ENCODE results near the gene KIF13A. TPM values are rescaled to one million over a fixed set of nuclear protein-coding genes. Genes with fewer than 3 reads are reported as not detected.
"Not testable (repeated sequence)": the region's sequence is repeated elsewhere in the genome, so short reads cannot be mapped to it uniquely, and the experiment has no call there.

Gene KIF13A
- 1.5 TPM for polyA plus RNA-seq (2012; ENCODE audit: missing spikeins)

GRCh38 chr6:17987447-17987696 lies at the start of gene KIF13A:
Gene KIF13A (minus strand): TSS chr6:17987635. CDS start chr6:17987463, 172 bp downstream.
- DNase-seq (ENCODE audit: insufficient read length) = no peak
- FAIRE-seq = no peak
- TF ChIP-seq POLR2AphosphoS5 (IDR thresholded peaks at IDR 0.05; ENCODE audit: low read depth, low read length) = no peak

DNA sequence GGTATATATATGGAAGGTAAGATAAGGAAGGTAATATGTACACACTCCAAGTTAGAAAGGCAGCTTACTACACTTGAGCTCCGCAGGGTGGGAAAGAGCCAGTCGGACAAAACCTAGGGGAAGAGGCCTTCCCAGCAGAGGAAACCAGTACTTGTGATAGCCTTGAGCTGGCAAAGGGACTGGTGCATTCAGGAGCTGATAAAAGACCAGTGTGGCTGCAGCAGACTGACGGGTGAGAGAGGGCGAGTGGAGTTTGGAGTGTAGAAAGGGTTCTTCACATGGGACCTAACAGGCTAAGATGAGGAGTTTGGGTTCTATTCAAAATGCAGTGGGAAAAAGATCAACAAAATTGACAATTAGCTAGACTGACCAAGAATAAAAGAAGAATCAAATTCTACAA lies 49.3 kb upstream of the KIF13A start:
- TF ChIP-seq POLR2A (IDR thresholded peaks at IDR 0.05; ENCODE audit: low read depth, low read length) (no peak), POLR2AphosphoS5 (IDR thresholded peaks at IDR 0.05; ENCODE audit: low read depth, low read length) (no peak), TAF1 (IDR thresholded peaks at IDR 0.05; ENCODE audit: borderline replicate concordance, low read depth, low read length) (no peak)
- DNase-seq (ENCODE audit: insufficient read length) (no peak), FAIRE-seq (no peak)

DNA sequence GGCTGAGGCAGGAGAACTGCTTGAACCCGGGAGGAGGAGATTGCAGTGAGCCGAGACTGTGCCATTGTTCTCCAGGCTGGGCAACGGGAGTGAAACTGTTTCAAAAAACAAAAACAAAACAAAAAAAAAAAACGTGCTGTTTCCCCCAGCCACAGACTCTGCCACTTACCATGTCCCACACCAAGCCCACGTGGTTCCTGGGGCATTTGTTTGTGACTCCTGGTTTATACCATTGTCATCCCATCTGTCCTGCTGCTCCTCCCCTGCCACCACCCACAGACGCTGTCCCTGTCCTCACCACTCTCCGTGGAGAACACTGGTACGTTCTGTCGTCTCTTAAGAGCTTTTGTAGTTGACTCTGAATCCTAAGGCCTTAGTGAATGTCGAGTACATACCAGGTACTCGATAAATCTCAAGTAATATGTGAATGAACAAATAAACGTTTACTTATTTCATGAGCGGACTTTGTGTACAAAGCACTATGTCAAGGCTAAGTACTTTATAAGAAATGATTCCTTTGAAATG lies 48.0 kb upstream of the KIF13A start:
- DNase-seq (ENCODE audit: insufficient read length) (no peak), FAIRE-seq (no peak)
- no peak for TF ChIP-seq POLR2AphosphoS5 (IDR thresholded peaks at IDR 0.05; ENCODE audit: low read depth, low read length)
- no peak for TF ChIP-seq TAF1 (IDR thresholded peaks at IDR 0.05; ENCODE audit: borderline replicate concordance, low read depth, low read length)
- no peak for TF ChIP-seq POLR2A (IDR thresholded peaks at IDR 0.05; ENCODE audit: low read depth, low read length)

- no peak for DNase-seq (ENCODE audit: insufficient read length)
- FAIRE-seq = no peak
- TF ChIP-seq POLR2A (IDR thresholded peaks at IDR 0.05; ENCODE audit: low read depth, low read length) = no peak
- no peak for TF ChIP-seq TAF1 (IDR thresholded peaks at IDR 0.05; ENCODE audit: borderline replicate concordance, low read depth, low read length)
- TF ChIP-seq POLR2AphosphoS5 (IDR thresholded peaks at IDR 0.05; ENCODE audit: low read depth, low read length) = no peak
These were observed 47.4 kb upstream of the KIF13A start for GRCh38 chr6:18034798-18035202.

- TF ChIP-seq POLR2A (IDR thresholded peaks at IDR 0.05; ENCODE audit: low read depth, low read length) (no peak), POLR2AphosphoS5 (IDR thresholded peaks at IDR 0.05; ENCODE audit: low read depth, low read length) (no peak), TAF1 (IDR thresholded peaks at IDR 0.05; ENCODE audit: borderline replicate concordance, low read depth, low read length) (no peak)
- DNase-seq (ENCODE audit: insufficient read length) = no peak
- no peak for FAIRE-seq
These were observed 44.3 kb upstream of the KIF13A start for GRCh38 chr6:18031680-18032256.

DNA sequence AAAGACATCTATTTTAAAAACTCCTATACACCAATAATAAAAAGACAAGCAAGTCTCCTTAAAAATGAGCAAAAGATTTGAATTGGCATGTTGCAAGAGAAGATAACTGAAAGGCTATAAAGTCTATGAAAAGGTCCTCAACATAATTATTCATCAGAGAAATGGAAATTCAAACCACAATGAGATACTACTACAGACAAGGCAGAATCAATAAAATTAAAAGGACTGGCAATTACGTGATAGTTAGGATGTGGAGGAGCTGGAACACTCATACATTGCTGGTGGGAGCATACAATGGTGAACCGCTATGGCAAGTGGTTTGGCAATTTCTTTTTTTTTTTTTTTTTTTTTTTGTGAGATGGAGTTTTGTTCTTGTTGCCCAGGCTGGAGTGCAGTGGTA lies 43.8 kb upstream of the KIF13A start:
- FAIRE-seq (no peak), DNase-seq (ENCODE audit: insufficient read length) (no peak)
- TF ChIP-seq POLR2A (IDR thresholded peaks at IDR 0.05; ENCODE audit: low read depth, low read length) = no peak
- no peak for TF ChIP-seq POLR2AphosphoS5 (IDR thresholded peaks at IDR 0.05; ENCODE audit: low read depth, low read length)

GRCh38 chr6:18028332-18028731 lies 40.9 kb upstream of the KIF13A start:
- TF ChIP-seq POLR2A (IDR thresholded peaks at IDR 0.05; ENCODE audit: low read depth, low read length) (no peak), POLR2AphosphoS5 (IDR thresholded peaks at IDR 0.05; ENCODE audit: low read depth, low read length) (no peak), TAF1 (IDR thresholded peaks at IDR 0.05; ENCODE audit: borderline replicate concordance, low read depth, low read length) (no peak)
- no peak for FAIRE-seq
- DNase-seq (ENCODE audit: insufficient read length) = no peak

DNA sequence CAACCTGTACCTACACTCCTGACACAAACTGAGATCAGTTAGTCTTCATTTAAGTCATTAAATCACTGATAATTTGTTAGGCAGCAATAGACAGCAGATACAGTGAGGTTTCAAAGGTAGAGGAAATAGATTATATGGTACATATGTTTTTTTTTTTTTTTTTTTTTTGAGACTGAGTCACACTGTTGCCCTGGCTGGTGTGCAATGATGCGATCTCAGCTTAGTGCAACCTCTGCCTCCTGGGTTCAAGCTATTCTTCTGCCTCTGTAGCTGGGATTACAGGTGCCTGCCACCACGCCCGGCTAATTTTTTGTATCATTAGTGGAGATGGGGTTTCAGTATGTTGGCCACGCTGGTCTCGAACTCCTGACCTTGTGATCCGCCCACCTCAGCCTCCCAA lies 38.2 kb upstream of the KIF13A start:
- TF ChIP-seq POLR2A (IDR thresholded peaks at IDR 0.05; ENCODE audit: low read depth, low read length) (no peak), POLR2AphosphoS5 (IDR thresholded peaks at IDR 0.05; ENCODE audit: low read depth, low read length) (no peak), TAF1 (IDR thresholded peaks at IDR 0.05; ENCODE audit: borderline replicate concordance, low read depth, low read length) (no peak)
- FAIRE-seq (no peak), DNase-seq (ENCODE audit: insufficient read length) (no peak)

DNA sequence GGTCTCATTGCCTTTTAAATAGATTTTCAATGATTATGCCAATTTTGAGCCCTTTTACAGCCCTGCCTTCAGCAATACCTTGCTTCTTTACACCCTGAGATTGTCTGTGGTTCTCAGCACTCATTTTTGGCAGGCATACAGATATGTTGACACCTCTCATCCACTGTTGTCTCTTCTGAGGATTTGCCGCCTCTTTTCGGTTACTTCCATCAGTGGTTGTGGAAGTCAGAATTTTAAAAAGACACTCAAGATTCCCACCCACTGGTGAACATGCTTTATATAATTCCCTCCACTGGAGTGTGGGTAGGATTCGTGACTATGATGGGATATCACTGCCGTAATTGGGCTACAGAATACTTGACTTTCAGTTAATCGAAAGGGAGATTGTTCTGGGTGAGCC lies 37.4 kb upstream of the KIF13A start:
- FAIRE-seq (no peak), DNase-seq (ENCODE audit: insufficient read length) (no peak)
- TF ChIP-seq POLR2AphosphoS5 (IDR thresholded peaks at IDR 0.05; ENCODE audit: low read depth, low read length) (no peak), TAF1 (IDR thresholded peaks at IDR 0.05; ENCODE audit: borderline replicate concordance, low read depth, low read length) (no peak)

- FAIRE-seq (no peak), DNase-seq (ENCODE audit: insufficient read length) (no peak)
- no peak for TF ChIP-seq POLR2A (IDR thresholded peaks at IDR 0.05; ENCODE audit: low read depth, low read length)
- TF ChIP-seq POLR2AphosphoS5 (IDR thresholded peaks at IDR 0.05; ENCODE audit: low read depth, low read length) = no peak
- no peak for TF ChIP-seq TAF1 (IDR thresholded peaks at IDR 0.05; ENCODE audit: borderline replicate concordance, low read depth, low read length)
These were observed 36.5 kb upstream of the KIF13A start for GRCh38 chr6:18023891-18024290.

DNA sequence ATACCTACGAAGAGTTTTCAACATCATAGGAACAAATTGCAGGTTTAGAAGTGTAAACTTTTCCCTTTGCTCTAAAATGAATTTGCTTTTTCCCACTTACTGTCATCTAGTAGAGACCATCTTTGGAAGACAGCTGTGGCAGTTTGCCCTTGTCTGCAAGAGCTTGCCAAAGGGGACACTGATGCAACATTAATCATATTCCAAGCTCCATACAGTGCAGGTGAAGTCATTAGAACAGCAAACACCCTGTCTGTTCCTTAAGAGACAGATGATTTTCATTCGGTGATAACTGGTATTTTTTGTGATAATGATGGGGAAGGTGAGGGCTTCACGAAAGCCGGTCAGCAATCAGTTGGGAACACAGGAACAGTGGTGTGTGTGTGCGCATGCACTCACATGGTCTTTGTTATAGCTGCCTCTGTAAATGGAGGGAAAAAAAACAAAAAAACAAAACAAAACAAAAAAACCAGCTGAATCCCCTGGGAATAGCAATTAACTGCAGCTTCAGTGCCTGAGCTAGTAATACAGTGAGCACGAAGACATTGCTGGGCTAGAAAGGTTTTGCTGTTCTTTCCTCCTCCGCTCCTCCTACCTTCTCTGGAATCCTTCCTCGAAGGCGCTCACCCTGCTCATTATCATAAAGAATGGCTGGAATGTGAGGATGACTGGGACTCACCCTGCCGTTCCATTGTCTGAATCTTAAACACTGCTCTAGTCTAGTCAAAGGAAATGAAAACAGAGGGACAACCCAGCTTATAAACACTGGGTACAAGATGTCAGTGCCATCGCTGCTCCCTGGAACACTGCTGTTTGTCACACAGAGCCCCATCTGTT lies 35.2 kb upstream of the KIF13A start:
- DNase-seq (ENCODE audit: insufficient read length) (no peak), FAIRE-seq (no peak)

GRCh38 chr6:18021166-18021850 lies 33.9 kb upstream of the KIF13A start:
- FAIRE-seq (no peak), DNase-seq (ENCODE audit: insufficient read length) (no peak)
- TF ChIP-seq POLR2A (IDR thresholded peaks at IDR 0.05; ENCODE audit: low read depth, low read length) (no peak), POLR2AphosphoS5 (IDR thresholded peaks at IDR 0.05; ENCODE audit: low read depth, low read length) (no peak), TAF1 (IDR thresholded peaks at IDR 0.05; ENCODE audit: borderline replicate concordance, low read depth, low read length) (no peak)

More for the DNA sequence above, 35.2 kb upstream of the KIF13A start:
- no peak for TF ChIP-seq POLR2A (IDR thresholded peaks at IDR 0.05; ENCODE audit: low read depth, low read length)

GRCh38 chr6:18020545-18020944 lies 33.1 kb upstream of the KIF13A start:
- not testable (repeated sequence) for DNase-seq (ENCODE audit: insufficient read length); FAIRE-seq

Measured in GM12892 (cell line).